ENCODE measurements around the gene KCNK3.
"Not testable (repeated sequence)": the region's sequence is repeated elsewhere in the genome, so short reads cannot be mapped to it uniquely, and the experiment has no call there.

The KCNK3 gene

DNA sequence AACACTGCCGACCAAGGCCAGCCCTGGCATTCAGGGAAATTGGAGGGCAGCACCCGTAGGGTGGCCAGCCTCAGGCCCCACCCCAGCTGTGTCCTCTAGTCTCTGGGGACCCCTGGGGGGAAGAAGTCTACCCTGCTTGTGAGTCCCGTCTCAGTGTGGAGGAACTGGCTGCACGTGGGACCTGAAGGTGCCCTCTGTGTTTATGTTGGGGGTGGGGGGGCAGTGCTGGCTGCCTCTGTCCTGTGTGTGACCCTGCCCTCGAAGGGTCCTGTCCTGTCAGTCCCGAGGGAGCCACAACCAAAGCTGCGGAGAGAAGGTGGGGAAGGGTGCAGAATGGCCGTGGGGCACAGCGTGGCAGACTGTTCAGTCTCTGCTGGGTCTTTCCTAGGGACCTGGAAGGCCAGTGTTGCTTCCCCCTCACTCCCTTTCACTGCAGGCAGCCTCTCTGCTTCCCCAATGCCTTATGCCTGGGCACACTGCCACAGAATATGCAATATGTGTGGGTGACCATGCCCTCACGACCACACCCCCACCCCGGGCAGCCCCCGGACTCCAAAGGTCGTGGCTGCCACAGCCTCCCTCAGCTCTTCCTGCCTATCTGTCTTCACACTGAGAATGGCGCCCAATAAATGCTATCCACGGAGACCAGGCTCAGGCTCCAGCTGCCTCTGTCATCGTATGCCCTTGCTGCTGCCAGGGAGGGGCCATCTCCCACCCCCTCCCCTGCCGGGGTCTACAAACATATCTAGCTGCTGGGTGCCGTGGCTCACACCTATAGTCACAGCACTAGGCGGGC is 38.2 kb downstream of the KCNK3 start:
- no peak for DNase-seq (ENCODE audit: low read depth in 2 of 2)

DNA sequence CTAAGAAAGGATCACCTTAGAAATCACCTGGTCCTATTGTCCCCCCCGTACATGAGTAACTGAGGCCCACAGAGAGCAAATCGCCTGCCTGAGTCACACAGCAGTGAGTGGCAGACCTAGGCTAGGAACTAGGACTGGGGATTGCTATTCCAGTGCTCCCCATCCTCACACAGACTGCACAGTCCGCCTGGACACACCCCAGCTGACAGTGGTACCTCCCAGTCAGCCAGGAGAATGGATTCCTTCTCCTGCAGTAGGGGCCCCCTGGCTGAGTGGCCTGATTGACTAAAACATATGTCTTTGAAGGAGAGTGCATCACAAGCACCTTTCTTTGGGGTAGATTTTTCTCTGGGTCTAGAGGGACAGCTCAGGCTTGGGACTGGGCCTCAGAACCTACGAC is 39.2 kb downstream of the KCNK3 start:
- no peak for DNase-seq (ENCODE audit: low read depth in 2 of 2)

DNA sequence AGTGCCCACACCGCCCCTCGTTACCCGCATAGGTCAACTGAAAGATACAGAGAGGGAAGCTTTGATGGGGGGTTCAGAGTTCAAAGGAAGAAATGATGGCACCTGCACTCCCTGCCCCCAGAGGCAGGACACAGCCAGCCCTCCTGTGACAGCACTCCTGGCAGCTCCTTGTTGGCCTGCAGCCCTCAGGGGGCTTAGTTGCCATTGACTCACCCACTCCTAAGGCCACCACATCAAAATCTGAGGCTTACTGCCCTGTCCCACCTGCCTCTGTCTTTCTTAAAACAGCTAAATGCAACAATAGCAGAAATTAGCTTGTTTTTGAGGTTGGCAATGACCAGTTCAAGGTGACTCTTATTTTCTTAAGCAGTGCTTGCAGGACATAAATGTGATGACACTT is 39.9 kb downstream of the KCNK3 start:
- DNase-seq (ENCODE audit: low read depth in 2 of 2): no peak

DNA sequence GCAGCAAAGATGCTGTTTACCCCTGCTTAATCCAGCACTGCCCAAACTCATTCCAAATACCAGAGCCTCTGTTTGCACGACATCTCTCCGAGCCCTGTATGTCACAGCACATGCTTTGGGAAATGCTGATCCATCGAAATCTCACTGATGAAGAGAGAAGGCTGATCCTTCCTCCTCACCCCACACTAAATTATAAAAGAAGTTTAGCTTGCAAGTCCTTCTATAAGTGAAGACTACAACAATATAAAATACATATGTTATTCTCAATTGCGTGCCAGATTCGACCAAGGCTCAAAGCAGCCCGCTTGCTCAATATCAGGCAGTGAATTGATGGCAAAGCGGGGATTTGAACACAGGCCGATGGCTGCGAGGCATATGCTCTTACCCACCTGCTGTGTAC is 40.9 kb downstream of the KCNK3 start:
- no peak for DNase-seq (ENCODE audit: low read depth in 2 of 2)

DNA sequence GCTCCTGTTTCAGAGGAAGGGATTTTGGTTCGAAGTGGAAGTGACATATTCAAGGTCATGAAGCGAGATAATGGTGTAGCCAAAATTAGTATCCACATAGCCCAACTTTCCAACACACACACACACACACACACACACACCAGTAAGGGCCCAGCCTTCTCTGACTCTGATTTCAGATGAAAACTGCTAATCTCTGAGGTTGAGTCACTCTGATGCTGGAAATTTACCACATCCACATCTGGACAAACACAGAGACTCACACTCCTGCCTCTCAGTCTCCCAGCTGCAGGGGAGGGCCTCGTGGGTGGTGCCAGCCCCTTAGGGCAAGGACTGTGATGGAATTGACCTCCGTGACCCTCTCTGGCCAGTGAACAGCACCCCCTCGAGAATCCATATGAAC is 42.6 kb downstream of the KCNK3 start:
- no peak for DNase-seq (ENCODE audit: low read depth in 2 of 2)

DNA sequence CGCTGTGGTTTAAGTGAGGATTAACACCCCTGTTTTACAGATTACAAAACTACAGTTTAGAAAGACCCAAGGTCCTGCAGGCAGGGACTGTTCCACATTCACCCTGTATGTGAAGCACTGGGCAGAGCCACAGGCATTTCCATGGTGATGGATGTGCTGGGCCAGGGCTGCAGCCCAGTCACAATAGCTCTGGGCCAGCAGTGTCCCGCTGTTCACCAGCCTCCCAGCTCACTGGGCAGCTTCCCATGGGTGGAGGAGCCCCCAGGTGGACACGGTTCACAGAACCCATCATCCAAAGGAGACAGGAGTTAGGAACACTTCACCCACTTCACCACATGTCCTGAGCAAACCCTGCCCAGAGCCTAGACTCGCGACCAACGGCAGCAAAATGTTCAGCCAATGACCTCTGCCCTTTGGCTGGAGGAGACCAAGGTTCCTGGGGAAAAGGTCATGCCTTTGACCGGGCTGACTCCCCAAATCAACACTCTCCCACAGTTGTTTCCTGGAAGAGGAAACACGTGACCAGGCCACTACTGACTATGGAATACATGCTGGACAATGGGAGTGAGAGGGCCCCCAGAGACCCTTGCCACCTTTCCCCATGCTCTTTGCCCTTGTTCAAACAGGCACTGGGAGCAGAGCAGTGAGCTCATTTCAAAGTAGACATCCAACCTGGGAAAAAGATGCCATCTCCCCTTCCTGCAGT is 43.5 kb downstream of the KCNK3 start:
- DNase-seq (ENCODE audit: low read depth in 2 of 2): no peak

DNA sequence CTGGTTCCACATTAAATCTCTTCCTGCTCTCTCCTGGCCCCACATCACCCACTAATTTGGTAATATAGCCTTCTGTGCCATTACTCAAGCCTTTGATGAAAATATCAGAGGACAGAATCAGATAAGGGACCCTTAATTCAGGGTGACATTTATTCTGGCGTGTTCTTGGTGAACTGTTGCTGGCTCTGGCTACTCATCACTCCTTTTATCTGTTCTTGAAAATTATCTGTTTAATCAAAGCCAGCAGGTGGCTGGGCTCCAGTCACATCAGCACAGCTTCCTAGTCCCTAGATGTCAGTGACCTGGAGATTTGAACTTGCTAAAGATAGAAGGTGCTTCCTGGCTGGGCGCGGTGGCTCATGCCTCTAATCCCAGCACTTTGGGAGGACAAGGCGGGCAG is 44.7 kb downstream of the KCNK3 start:
- no peak for DNase-seq (ENCODE audit: low read depth in 2 of 2)

DNA sequence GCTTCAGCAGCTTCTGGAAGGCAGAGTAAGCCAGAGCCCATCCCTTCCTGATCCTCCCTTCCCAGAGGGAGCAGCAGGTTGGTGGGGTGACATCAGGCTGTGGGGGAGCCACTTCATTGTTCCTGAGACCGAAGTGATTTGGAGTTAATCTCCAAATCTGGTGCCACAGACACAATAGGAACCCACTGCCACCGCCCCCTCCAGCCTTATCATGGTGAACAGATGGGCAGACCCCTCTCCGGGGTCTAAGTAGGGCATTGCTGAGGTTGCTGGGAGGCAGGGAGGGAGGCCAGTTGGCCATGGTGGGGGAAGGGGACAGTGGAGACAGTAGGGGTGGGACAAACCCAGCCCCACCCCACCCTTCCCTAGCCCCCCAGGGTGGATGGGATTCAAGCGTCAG is 46.0 kb downstream of the KCNK3 start:
- no peak for DNase-seq (ENCODE audit: low read depth in 2 of 2)

DNA sequence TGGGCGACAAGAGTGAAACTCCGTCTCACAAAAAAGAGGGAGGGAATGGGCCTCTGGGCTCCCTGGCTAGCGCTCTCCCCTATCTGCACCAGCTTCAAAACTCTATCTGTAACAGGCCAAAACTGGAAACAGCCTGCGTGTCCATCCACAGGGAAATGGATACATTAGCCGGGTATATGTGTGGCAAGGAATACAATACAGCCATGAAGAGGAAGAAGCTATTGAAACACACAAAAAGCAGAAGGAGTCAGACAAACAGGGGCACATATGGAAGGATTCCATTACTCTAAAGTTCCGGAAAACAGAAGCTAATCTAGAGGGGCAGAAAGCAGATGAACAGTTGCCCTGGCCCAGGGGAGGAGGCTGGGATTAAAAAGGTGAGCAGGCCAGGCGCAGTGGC is 47.0 kb downstream of the KCNK3 start:
- no peak for DNase-seq (ENCODE audit: low read depth in 2 of 2)

DNA sequence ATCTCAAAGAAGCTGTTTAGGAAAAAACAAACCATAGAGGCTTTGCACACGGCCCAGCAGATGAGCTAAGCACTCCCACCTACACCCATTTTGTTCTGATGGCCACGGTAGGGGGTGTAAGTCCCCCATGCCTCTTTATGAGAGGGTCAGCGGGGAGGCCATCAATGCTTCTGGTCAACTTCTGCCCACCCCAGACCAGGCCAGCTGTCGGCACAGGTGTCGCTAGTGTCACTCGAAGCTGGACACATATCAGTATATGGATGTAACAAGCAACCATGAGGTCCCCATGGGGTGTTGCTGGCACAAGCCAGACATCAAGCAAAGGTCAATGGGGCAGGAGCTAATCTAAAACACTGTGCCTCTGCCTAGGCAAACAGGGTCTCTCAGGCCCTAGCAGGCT is 47.8 kb downstream of the KCNK3 start:
- no peak for DNase-seq (ENCODE audit: low read depth in 2 of 2)

DNA sequence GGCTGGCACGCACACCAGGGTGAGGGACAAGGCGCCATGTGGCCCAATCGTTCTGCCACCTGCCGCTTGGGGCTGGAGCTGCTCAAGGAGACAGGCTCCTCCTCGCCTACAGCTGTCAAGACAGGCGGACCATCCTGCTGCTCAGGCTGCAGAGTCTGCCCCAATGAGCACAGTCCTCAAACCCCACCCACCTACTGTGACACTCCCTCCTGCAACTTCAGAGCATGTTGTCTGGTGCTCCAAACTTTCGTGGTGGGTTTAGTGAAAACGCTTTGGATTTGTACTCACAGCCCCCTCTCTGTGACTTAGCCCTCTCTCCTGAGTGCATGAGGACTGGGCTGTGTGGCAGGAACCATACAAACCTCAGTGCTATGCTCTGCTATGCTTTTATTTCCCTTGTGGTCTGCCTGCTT is 48.4 kb downstream of the KCNK3 start:
- DNase-seq (ENCODE audit: low read depth in 2 of 2): no peak

DNA sequence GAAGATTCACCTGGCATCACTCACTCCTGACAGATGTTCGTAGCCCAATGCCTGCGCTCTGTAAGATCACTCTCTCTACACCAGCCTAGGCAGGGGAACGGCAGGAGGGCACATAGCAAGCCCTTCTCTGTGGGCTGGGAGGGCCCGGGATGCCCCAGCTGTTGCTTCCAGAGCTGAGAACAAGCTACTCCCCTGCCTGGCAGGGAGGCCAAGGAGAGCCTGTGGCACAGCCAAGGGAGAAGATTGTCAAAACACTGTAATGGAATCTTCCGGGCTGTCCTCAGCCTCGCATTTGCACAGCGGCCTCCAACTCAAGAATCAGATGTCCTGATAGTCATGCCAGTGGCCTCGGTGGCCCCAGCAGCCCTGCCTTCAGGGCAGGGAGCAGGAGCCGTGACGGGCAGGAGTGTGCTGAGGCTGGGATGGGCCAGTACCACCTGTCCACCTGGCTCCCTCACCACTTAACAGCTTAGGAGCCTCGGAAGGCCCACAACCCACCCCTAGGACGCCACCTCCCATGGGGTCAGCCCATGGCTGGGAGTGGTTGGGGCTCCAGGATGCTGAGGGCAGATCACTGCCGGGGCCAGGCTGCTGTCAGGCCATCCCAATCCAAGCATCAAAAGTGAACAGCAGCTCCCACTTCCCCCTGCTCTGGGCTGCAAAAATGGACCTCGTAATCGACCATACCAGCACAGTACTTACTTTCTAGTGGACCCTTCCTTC is 49.7 kb downstream of the KCNK3 start:
- no peak for DNase-seq (ENCODE audit: low read depth in 2 of 2)

DNA sequence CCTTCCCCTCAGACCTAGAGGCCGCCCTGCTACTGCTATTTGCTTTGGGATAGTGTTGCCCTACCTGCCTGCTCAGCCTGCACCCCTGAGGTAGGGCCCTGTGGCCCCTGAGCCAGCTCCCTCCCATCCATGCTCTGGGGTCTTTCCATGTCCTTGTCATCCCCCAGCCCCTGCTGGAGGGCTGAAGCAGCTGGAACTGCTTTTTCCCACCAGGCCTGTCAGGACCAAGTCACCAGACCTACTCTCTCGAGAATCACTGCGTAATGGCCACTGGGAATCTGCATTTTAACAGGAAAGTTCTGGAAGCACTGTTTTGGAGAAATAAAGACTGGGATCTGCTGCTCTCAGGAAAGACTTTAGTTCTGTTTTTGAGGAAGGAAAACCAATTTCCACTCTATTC is 51.3 kb downstream of the KCNK3 start:
- no peak for DNase-seq (ENCODE audit: low read depth in 2 of 2)

DNA sequence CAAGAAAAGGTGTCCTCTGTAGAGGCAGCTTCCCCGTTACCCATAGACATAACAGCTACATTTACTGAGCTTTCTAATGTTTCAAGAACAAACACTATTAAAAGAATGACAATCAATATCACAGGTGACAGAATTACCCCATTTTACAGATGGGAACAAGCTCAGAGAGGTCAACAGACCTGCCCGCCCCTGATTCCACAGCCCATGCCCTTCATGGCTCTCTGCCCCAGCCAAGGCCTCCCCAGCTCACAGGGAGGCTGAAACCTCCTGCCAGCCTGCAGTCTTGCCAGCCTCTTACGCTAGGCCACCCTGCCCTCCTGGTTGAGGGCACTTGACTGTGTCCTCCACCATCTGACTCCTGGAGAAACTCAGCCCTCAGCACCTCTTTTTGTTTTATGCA is 52.4 kb downstream of the KCNK3 start:
- DNase-seq (ENCODE audit: low read depth in 2 of 2): no peak

DNA sequence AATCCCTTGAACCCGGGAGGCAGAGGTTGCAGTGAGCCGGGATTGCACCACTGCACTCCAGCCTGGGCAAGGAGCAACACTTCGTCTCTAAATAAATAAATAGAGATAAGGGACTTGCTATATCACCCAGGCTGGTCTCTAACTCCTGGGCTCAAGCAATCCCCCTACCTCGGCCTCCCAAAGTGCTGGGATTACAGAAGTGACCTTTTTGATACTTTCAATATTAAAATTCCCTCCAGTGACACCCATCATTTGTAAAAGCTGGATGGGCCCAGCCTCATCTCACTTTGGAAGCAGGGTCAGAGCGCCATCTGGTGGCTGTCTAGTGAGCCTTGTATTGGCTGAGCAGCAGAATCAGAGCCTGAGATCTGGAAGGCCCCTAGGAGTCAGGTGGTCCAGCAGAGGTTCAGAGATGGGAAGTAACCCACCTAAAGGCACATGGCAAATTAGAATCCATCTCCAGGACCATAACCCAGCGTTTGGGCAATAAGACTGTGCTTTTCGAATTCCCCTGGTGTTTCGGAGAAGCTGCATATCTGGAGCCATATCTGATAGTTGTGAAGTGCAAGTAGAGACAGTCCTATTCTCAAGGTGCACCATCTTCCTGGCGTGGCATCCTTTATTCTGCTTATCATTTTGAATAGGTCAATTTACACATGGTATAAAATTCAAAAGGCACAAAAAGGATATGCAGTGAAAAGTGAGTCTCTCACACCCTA is 53.2 kb downstream of the KCNK3 start:
- DNase-seq (ENCODE audit: low read depth in 2 of 2): peak; percentile 46 to 69

DNA sequence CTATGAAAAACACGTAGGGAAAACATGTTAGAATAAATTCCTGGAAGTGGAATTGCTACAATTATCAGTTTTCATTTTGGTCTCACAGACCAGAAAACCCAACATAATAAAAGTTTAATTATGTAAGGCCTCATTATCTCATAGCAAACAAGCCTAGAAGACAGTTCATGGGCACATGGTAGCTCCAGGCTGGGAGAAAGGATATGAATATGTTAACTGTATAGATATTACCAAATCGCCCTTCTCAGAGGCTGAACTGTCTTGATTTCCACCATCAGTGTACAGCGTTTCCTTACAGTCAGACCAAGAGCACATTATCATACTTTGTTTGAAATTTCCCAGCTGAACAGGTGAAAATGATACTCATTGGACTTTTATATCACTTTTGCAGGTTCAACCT is 54.4 kb downstream of the KCNK3 start:
- DNase-seq (ENCODE audit: low read depth in 2 of 2): no peak

DNA sequence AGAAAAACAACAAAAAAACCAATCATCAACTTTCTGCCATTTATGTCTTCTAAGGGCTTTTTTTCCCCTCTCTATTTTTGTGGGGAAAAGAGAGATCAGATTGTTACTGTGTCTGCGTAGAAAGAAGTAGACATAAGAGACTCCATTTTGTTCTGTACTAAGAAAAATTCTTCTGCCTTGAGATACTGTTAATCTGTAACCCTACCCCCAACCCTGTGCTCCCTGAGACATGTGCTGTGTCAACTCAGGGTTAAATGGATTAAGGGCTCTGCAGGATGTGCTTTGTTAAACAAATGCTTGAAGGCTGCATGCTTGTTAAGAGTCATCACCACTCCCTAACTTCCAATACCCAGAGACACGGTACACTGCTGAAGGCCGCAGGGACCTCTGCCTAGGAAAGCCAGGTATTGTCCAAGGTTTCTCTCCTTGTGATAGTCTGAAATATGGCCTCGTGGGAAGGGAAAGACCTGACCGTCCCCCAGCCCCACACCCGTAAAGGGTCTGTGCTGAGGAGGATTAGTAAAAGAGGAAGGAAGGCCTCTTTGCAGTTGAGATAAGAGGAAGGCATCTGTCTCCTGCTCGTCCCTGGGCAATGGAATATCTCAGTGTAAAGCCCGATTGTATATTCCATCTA is 57.4 kb downstream of the KCNK3 start:
- DNase-seq (ENCODE audit: low read depth in 2 of 2): not testable (repeated sequence)

DNA sequence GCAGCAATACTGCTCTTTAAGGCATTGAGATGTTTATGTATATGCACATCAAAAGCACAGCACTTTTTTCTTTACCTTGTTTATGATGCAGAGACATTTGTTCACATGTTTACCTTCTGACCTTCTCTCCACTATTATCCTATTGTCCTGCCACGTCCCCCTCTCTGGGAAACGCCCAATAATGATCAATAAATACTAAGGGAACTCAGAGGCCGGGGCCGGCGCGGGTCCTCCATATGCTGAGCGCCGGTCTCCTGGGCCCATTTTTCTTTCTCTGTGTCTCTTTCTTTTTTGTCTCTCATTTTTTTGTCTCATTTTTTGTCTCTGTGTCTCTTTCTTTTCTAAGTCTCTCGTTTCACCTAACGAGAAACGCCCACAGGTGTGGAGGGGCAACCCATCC is 57.9 kb downstream of the KCNK3 start:
- DNase-seq (ENCODE audit: low read depth in 2 of 2): not testable (repeated sequence)

DNA sequence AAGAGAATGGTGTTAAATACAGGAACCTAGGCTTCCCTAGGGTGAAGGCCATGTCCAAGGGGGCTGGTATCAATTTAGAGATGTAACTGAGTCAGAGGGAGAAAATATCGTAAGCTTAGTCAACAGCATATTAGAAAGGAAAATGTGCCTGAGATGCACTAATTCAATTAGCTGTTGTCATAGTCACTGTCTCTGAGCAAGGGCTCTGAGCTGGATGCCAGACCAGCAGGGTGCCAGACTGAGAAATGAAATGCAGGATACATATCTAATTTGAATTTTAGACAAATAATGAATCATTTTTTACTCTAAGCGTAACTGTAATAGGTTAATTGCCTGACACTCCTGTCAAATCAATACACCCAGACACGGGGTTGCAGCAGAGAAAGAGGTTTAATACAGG is 60.1 kb downstream of the KCNK3 start:
- no peak for DNase-seq (ENCODE audit: low read depth in 2 of 2)

DNA sequence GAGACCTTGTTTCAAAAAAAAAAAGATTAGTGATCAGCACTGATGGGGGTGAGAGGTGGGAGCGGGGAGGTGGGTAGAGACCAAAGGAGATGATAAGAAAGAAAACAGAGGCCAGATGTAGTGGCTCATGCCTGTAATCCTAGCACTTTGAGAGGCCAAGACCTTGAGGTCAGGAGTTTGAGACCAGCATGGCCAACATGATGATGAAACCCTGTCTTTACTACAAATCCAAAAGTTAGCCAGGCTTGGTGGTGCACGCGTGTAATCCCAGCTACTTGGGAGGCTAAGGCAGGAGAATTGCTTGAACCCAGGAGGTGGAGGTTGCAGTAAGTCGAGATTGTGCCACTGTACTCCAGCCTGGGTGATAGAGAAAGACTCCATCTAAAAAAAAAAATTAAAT is 62.0 kb downstream of the KCNK3 start:
- DNase-seq (ENCODE audit: low read depth in 2 of 2): no peak

DNA sequence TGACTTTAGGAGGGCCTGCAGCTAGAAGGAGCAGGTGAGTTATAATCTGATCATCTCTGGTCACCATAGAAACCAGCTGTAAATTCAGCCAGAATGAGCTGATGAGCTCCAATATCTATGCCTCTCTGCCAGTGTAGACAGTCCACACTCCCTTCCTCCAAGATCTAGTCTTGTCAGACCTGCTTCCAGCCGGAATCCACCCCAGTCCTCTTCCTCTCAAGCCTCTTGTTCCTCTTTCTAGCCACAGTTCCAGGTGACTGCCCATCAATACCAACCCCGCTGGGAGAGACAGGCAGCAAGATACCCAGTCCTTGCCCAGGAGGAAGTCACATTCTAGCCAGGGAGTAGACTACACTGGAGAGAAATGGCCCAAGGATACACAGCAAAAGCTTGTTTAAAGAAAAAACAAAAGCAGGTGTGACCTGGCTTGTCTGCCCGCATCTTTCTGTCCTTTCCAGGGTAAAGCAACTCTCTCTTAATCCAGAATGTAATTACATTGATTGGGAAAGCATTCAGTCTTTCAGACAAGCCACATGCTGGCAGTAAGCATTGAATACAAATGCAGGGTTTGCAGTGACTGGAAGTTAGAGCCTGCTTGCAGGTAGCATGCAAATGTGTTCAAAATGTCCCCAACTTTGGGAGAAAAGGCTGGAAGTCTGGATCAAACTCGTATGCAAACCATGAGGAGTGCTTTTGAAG is 62.6 kb downstream of the KCNK3 start:
- no peak for DNase-seq (ENCODE audit: low read depth in 2 of 2)

Measured in stimulated activated CD8-positive, alpha-beta memory T cell treated with anti-CD3 and anti-CD28 coated beads, Interleukin-7, amount 100 ng/mL, for 1 hour (primary cell).